ENCODE measurements around the gene TCF20. TPM values are rescaled to one million over a fixed set of nuclear protein-coding genes. Genes with fewer than 3 reads are reported as not detected.

The TCF20 gene
- total and polyA plus RNA-seq, 5 donors from 2014 or later, result 1.4 to 101 (median 2.1) TPM

GRCh38 chr22:42289671-42290541 lies 19.5 kb upstream of the TCF20 start:
- DNase-seq, result no peak
- Mint-ChIP-seq H3K9me3 (no peaks in the 10 kb centered on the region), H3K27me3 (no peaks in the 10 kb centered on the region), H3K4me1 (peaks cover 7 to 66% (median 28%) of the 10 kb centered on the region in 4 donors), H3K36me3 (no peaks in the 10 kb centered on the region), H3K4me3 (no peak overlapping the region), H3K27ac (no peak overlapping the region)
- H3K36me3 ChIP-seq (ENCODE audit: control insufficient read depth, insufficient read depth, low read length), result no peaks in the 10 kb centered on the region
- H3K27me3 ChIP-seq (ENCODE audit: control insufficient read depth, insufficient read depth, low read length), result no peaks in the 10 kb centered on the region
- no peaks in the 10 kb centered on the region for H3K9me3 ChIP-seq (ENCODE audit: control insufficient read depth in 2 of 2, low read length in 2 of 2)
- H3K4me1 ChIP-seq (ENCODE audit: control insufficient read depth, insufficient read depth, low read length, poor library complexity, severe bottlenecking), result peaks cover 38% of the 10 kb centered on the region
- H3K4me3 ChIP-seq (ENCODE audit: low read depth, low read length), result no peak overlapping the region
- no peak overlapping the region for H3K27ac ChIP-seq (ENCODE audit: insufficient read depth, low read length, poor library complexity, severe bottlenecking)
- ATAC-seq (ENCODE audit: low read depth in 2 of 2), result no peak

- no peaks in the 10 kb centered on the region for H3K36me3 Mint-ChIP-seq
- peaks cover 7 to 60% (median 25%) of the 10 kb centered on the region in 4 donors for H3K4me1 Mint-ChIP-seq
- peaks cover 36% of the 10 kb centered on the region for H3K4me1 ChIP-seq (ENCODE audit: control insufficient read depth, insufficient read depth, low read length, poor library complexity, severe bottlenecking)
- no peaks in the 10 kb centered on the region for H3K36me3 ChIP-seq (ENCODE audit: control insufficient read depth, insufficient read depth, low read length)
- no peak overlapping the region for H3K27ac ChIP-seq (ENCODE audit: insufficient read depth, low read length, poor library complexity, severe bottlenecking)
- no peak overlapping the region for H3K27ac Mint-ChIP-seq
- H3K27me3 Mint-ChIP-seq, result no peaks in the 10 kb centered on the region
- DNase-seq (no peak), ATAC-seq (ENCODE audit: low read depth in 2 of 2) (no peak)
- no peaks in the 10 kb centered on the region for H3K27me3 ChIP-seq (ENCODE audit: control insufficient read depth, insufficient read depth, low read length)
- no peak overlapping the region for H3K4me3 ChIP-seq (ENCODE audit: low read depth, low read length)
- no peaks in the 10 kb centered on the region for H3K9me3 Mint-ChIP-seq
- H3K4me3 Mint-ChIP-seq, result no peak overlapping the region
- H3K9me3 ChIP-seq (ENCODE audit: control insufficient read depth in 2 of 2, low read length in 2 of 2), result no peaks in the 10 kb centered on the region
These were observed 18.3 kb upstream of the TCF20 start for GRCh38 chr22:42288791-42289190.

GRCh38 chr22:42287174-42287890 lies 16.9 kb upstream of the TCF20 start:
- no peak for ATAC-seq (ENCODE audit: low read depth in 2 of 2)
- Mint-ChIP-seq H3K4me3 (no peak overlapping the region), H3K36me3 (no peaks in the 10 kb centered on the region), H3K27me3 (peaks cover 5% of the 10 kb centered on the region), H3K27ac (peak overlapping the region in 2 of 3 donors; percentile 18 to 80), H3K9me3 (no peaks in the 10 kb centered on the region), H3K4me1 (peaks cover 7 to 53% (median 26%) of the 10 kb centered on the region in 4 donors)
- peaks cover 38% of the 10 kb centered on the region for H3K4me1 ChIP-seq (ENCODE audit: control insufficient read depth, insufficient read depth, low read length, poor library complexity, severe bottlenecking)
- H3K27me3 ChIP-seq (ENCODE audit: control insufficient read depth, insufficient read depth, low read length), result no peaks in the 10 kb centered on the region
- no peak for DNase-seq
- H3K9me3 ChIP-seq (ENCODE audit: control insufficient read depth in 2 of 2, low read length in 2 of 2), result no peaks in the 10 kb centered on the region
- no peak overlapping the region for H3K4me3 ChIP-seq (ENCODE audit: low read depth, low read length)
- H3K36me3 ChIP-seq (ENCODE audit: control insufficient read depth, insufficient read depth, low read length), result no peaks in the 10 kb centered on the region
- no peak overlapping the region for H3K27ac ChIP-seq (ENCODE audit: insufficient read depth, low read length, poor library complexity, severe bottlenecking)

GRCh38 chr22:42286205-42286604 lies 15.8 kb upstream of the TCF20 start:
- no peaks in the 10 kb centered on the region for H3K27me3 ChIP-seq (ENCODE audit: control insufficient read depth, insufficient read depth, low read length)
- DNase-seq (peak in 2 of 3 donors; percentile 39 to 75), ATAC-seq (ENCODE audit: low read depth in 2 of 2) (peak; percentile 66 to 82)
- peak overlapping the region; percentile 45 for H3K4me3 ChIP-seq (ENCODE audit: low read depth, low read length)
- no peaks in the 10 kb centered on the region for H3K36me3 Mint-ChIP-seq
- H3K4me1 Mint-ChIP-seq, result peaks cover 7 to 44% (median 23%) of the 10 kb centered on the region in 4 donors
- peaks cover 38% of the 10 kb centered on the region for H3K4me1 ChIP-seq (ENCODE audit: control insufficient read depth, insufficient read depth, low read length, poor library complexity, severe bottlenecking)
- no peaks in the 10 kb centered on the region for H3K9me3 ChIP-seq (ENCODE audit: control insufficient read depth in 2 of 2, low read length in 2 of 2)
- peaks cover 5% of the 10 kb centered on the region for H3K27me3 Mint-ChIP-seq
- peak overlapping the region in 1 of 4 donors; percentile 82 for H3K4me3 Mint-ChIP-seq
- H3K9me3 Mint-ChIP-seq, result no peaks in the 10 kb centered on the region
- peak overlapping the region in 1 of 3 donors; percentile 18 for H3K27ac Mint-ChIP-seq
- H3K27ac ChIP-seq (ENCODE audit: insufficient read depth, low read length, poor library complexity, severe bottlenecking), result no peak overlapping the region
- H3K36me3 ChIP-seq (ENCODE audit: control insufficient read depth, insufficient read depth, low read length), result no peaks in the 10 kb centered on the region

- Mint-ChIP-seq H3K27me3 (peaks cover 9% of the 10 kb centered on the region), H3K9me3 (no peaks in the 10 kb centered on the region), H3K4me3 (peak overlapping the region in 3 of 4 donors; percentile 22 to 82 (median 26)), H3K4me1 (peaks cover 7 to 41% (median 23%) of the 10 kb centered on the region in 4 donors), H3K36me3 (no peaks in the 10 kb centered on the region), H3K27ac (peak overlapping the region in 1 of 3 donors; percentile 18)
- ATAC-seq (ENCODE audit: low read depth in 2 of 2), result no peak
- Histone ChIP-seq H3K27ac (ENCODE audit: insufficient read depth, low read length, poor library complexity, severe bottlenecking) (no peak overlapping the region), H3K27me3 (ENCODE audit: control insufficient read depth, insufficient read depth, low read length) (no peaks in the 10 kb centered on the region), H3K36me3 (ENCODE audit: control insufficient read depth, insufficient read depth, low read length) (no peaks in the 10 kb centered on the region), H3K4me3 (ENCODE audit: low read depth, low read length) (peak overlapping the region; percentile 45), H3K4me1 (ENCODE audit: control insufficient read depth, insufficient read depth, low read length, poor library complexity, severe bottlenecking) (peaks cover 38% of the 10 kb centered on the region), H3K9me3 (ENCODE audit: control insufficient read depth in 2 of 2, low read length in 2 of 2) (no peaks in the 10 kb centered on the region)
- no peak for DNase-seq
These were observed 15.2 kb upstream of the TCF20 start for GRCh38 chr22:42285604-42286003.

- no peaks in the 10 kb centered on the region for H3K27me3 ChIP-seq (ENCODE audit: control insufficient read depth, insufficient read depth, low read length)
- H3K36me3 ChIP-seq (ENCODE audit: control insufficient read depth, insufficient read depth, low read length), result no peaks in the 10 kb centered on the region
- H3K4me1 ChIP-seq (ENCODE audit: control insufficient read depth, insufficient read depth, low read length, poor library complexity, severe bottlenecking), result peaks cover 38% of the 10 kb centered on the region
- no peaks in the 10 kb centered on the region for H3K9me3 ChIP-seq (ENCODE audit: control insufficient read depth in 2 of 2, low read length in 2 of 2)
- H3K9me3 Mint-ChIP-seq, result no peaks in the 10 kb centered on the region
- H3K4me3 Mint-ChIP-seq, result peak overlapping the region in 1 of 4 donors; percentile 52
- peaks cover 11% of the 10 kb centered on the region for H3K27me3 Mint-ChIP-seq
- H3K27ac Mint-ChIP-seq, result peak overlapping the region in 1 of 3 donors; percentile 91
- no peaks in the 10 kb centered on the region for H3K36me3 Mint-ChIP-seq
- peaks cover 7 to 41% (median 23%) of the 10 kb centered on the region in 4 donors for H3K4me1 Mint-ChIP-seq
- ATAC-seq (ENCODE audit: low read depth in 2 of 2) (no peak), DNase-seq (no peak)
- H3K4me3 ChIP-seq (ENCODE audit: low read depth, low read length), result no peak overlapping the region
- no peak overlapping the region for H3K27ac ChIP-seq (ENCODE audit: insufficient read depth, low read length, poor library complexity, severe bottlenecking)
These were observed 14.3 kb upstream of the TCF20 start for GRCh38 chr22:42284643-42285181.

- no peaks in the 10 kb centered on the region for H3K36me3 ChIP-seq (ENCODE audit: control insufficient read depth, insufficient read depth, low read length)
- peaks cover 38% of the 10 kb centered on the region for H3K4me1 ChIP-seq (ENCODE audit: control insufficient read depth, insufficient read depth, low read length, poor library complexity, severe bottlenecking)
- Mint-ChIP-seq H3K27me3 (peaks cover 11% of the 10 kb centered on the region), H3K4me3 (peak overlapping the region in 3 of 4 donors; percentile 41 to 73 (median 52)), H3K9me3 (no peaks in the 10 kb centered on the region), H3K4me1 (peaks cover 7 to 40% (median 23%) of the 10 kb centered on the region in 4 donors), H3K27ac (peak overlapping the region in 1 of 3 donors; percentile 55), H3K36me3 (no peaks in the 10 kb centered on the region)
- H3K27ac ChIP-seq (ENCODE audit: insufficient read depth, low read length, poor library complexity, severe bottlenecking), result no peak overlapping the region
- DNase-seq, result no peak
- no peak overlapping the region for H3K4me3 ChIP-seq (ENCODE audit: low read depth, low read length)
- no peaks in the 10 kb centered on the region for H3K27me3 ChIP-seq (ENCODE audit: control insufficient read depth, insufficient read depth, low read length)
- no peak for ATAC-seq (ENCODE audit: low read depth in 2 of 2)
- no peaks in the 10 kb centered on the region for H3K9me3 ChIP-seq (ENCODE audit: control insufficient read depth in 2 of 2, low read length in 2 of 2)
These were observed 13.7 kb upstream of the TCF20 start for GRCh38 chr22:42284202-42284591.

Data from CD4-positive, CD25-positive, alpha-beta regulatory T cell (primary cell).